Kidney epithelial cell (primary cell): ENCODE measurements around the gene CNOT6. TPM values are rescaled to one million over a fixed set of nuclear protein-coding genes. Genes with fewer than 3 reads are reported as not detected.

ENCODE experiments used
- DNase-seq: peaks from one replicate; pipeline ENCODE4 v3.0.0-alpha.2; 2010; ENCODE audit warnings: low read depth
- H3K27me3 ChIP-seq: 2 replicates; pipeline ENCODE4 v1.6.0; 2011; ENCODE audit warnings: low read length; ENCODE audit not compliant: control insufficient read depth, insufficient read depth
- H3K36me3 ChIP-seq: 2 replicates; pipeline ENCODE4 v1.5.1; 2011; ENCODE audit warnings: low read length; ENCODE audit not compliant: control insufficient read depth, insufficient read depth
- H3K4me3 ChIP-seq: 2 replicates; pipeline ENCODE4 v1.5.1; 2011; ENCODE audit warnings: low read depth, mild to moderate bottlenecking, control low read depth, low read length
- CTCF ChIP-seq: IDR thresholded peaks from 2 replicates; pipeline ENCODE4 v1.5.1; 2011; ENCODE audit warnings: mild to moderate bottlenecking, moderate library complexity, low read length, control low read depth, inconsistent platforms; ENCODE audit not compliant: insufficient read depth, poor library complexity, severe bottlenecking
- total RNA-seq: library from RNA; depleted of rRNA; stranded (reverse); fragments of >200 nt; gene quantifications from 2 replicates; pipeline ENCODE4 v1.2.3, GENCODE V29; 2015

CNOT6 gene
- total RNA-seq, 1 donor from 2014 or later, result 31.1 TPM

- H3K36me3 ChIP-seq, result no peaks in the 10 kb centered on the region
- no peak overlapping the region for H3K4me3 ChIP-seq
- no peak for TF ChIP-seq CTCF
- peaks cover 38% of the 10 kb centered on the region for H3K27me3 ChIP-seq
- no peak for DNase-seq
Observed at GRCh38 chr5:180589771-180590542, 95.8 kb downstream of the CNOT6 start.

DNA sequence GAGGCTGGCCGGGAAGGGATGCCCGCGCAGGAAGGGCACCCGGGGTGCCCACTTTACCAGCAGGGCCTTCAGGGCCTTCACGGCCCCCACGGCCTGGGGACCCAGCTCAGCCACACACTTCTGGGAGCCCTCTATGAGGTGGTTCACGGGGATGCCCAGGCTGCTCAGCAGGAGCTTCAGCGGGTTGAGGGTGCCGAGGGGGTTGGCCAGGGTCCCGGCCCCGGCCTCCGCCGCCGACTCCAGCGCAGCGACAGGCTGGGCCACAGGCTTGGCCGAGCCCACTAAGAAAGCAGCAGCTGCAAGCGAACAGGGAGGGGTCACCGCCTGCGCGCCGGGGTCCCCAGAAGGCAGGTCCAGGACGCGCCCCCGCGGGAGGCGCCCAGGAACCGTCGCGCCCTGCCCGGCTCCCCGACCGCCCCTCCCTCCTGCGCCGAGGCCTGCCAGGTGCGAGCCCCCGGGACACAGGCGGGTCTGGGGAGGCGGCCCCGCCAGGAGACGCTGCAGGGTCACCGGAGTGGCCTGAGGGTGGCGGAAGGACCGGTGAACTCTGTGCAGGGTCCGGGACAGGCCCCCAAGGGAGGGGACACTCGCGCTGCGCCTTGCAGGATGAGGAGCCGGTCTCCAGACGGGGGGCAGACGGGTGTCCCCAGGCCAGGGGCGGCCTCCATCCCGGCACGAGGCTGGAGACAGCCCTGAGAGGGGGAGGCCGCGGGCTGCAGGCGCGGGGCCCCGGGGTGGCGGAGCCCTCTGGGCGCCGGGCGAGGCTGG is 96.5 kb downstream of the CNOT6 start:
- H3K4me3 ChIP-seq, result no peak overlapping the region
- H3K27me3 ChIP-seq, result peaks cover 44% of the 10 kb centered on the region
- no peaks in the 10 kb centered on the region for H3K36me3 ChIP-seq
- TF ChIP-seq CTCF, result no peak
- DNase-seq, result no peak

DNA sequence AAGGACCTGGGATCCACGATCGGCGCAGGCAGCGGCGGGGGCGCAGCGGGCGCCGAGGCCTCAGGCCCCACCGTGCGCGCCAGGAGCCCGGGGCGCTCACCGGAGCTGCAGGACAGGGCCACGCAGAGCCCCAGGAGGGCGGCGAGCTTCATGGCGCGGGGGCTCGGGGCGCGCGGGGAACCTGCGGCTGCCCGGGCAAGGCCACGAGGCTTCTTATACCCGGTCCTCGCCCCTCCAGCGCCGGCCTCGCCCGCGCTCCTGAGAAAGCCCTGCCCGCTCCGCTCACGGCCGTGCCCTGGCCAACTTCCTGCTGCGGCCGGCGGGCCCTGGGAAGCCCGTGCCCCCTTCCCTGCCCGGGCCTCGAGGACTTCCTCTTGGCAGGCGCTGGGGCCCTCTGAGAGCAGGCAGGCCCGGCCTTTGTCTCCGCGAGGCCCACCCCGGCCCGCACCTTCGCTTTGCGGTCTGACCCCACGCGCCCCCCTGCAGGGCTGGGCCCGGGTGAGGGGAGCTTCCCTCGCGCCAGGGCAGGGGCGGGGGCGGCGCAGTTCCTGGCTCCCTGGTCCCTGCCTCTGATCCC is 97.2 kb downstream of the CNOT6 start, which contains the start of gene SCGB3A1:
Gene SCGB3A1, minus strand, starts transcription at position 189 of the 577 bp plus-strand sequence. Its CDS starts 37 bp downstream, at position 152.
- Histone ChIP-seq H3K27me3 (peaks cover 44% of the 10 kb centered on the region), H3K4me3 (no peak within 1 kb of the TSS), H3K36me3 (no peaks in the 10 kb centered on the region)
- no peak for TF ChIP-seq CTCF
- DNase-seq, result no peak

DNA sequence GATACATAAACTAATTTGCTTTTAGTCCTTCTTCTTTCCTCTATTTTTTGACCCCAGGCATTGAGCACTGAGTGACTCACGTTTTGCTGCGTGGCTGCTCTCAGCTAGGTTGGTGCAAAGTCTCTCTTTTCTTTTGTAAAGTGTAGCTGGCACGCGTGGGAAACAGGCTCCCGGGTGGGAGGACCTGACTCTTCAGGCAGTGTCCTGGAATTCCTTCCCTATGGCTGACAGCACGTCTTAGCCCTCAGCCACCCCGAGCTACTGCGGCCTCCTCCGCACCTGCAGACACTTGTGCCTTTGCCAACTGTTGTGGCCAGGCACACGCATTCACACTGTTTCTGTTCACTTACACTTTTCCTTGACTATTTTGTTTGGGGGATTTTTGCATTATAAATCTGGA is 98.0 kb downstream of the CNOT6 start:
- no peak for TF ChIP-seq CTCF
- H3K36me3 ChIP-seq, result no peaks in the 10 kb centered on the region
- no peak for DNase-seq
- peaks cover 44% of the 10 kb centered on the region for H3K27me3 ChIP-seq
- no peak overlapping the region for H3K4me3 ChIP-seq

GRCh38 chr5:180593446-180594206 is 99.4 kb downstream of the CNOT6 start:
- no peak for DNase-seq
- Histone ChIP-seq H3K4me3 (no peak overlapping the region), H3K27me3 (peaks cover 44% of the 10 kb centered on the region), H3K36me3 (no peaks in the 10 kb centered on the region)
- no peak for TF ChIP-seq CTCF
